Endothelial cell of umbilical vein (primary cell): ENCODE measurements around the gene TARM1.

ENCODE experiments used
- EZH2 ChIP-seq: IDR thresholded peaks from 2 replicates; pipeline ENCODE4 v1.6.1; 2012; ENCODE audit warnings: borderline replicate concordance, low read depth, mild to moderate bottlenecking, moderate library complexity, low read length, inconsistent platforms; ENCODE audit not compliant: severe bottlenecking
- MAX ChIP-seq: IDR thresholded peaks from 2 replicates; pipeline ENCODE4 v1.6.1; 2011; ENCODE audit not compliant: insufficient read depth, insufficient read length
- MYC ChIP-seq: IDR thresholded peaks from one replicate; pipeline ENCODE4 v1.6.1; 2011; ENCODE audit warnings: mild to moderate bottlenecking, low read depth, low read length
- POLR2A ChIP-seq: IDR thresholded peaks from 2 replicates; pipeline ENCODE4 v1.6.1; 2012; ENCODE audit warnings: low read depth, mild to moderate bottlenecking, control low read depth, low read length
- POLR2AphosphoS5 ChIP-seq: IDR thresholded peaks from 2 replicates; pipeline ENCODE4 v1.6.1; 2012; ENCODE audit warnings: low read depth, mild to moderate bottlenecking, control low read depth, low read length, moderate library complexity; ENCODE audit not compliant: insufficient read depth
- TF ChIP-seq, protein P1 (sequence below), 2 donors: IDR thresholded peaks; 1 replicate in 1 of 2; 2 replicates in 1 of 2; pipeline ENCODE4 v1.5.1; 2011; ENCODE audit warnings: low read length in 2 of 2, mild to moderate bottlenecking in 2 of 2, moderate library complexity in 2 of 2, control low read depth in 1 of 2, inconsistent platforms in 1 of 2, low read depth in 1 of 2; ENCODE audit not compliant: insufficient read depth in 1 of 2; ENCODE audit errors: extremely low read depth in 1 of 2

DNA sequence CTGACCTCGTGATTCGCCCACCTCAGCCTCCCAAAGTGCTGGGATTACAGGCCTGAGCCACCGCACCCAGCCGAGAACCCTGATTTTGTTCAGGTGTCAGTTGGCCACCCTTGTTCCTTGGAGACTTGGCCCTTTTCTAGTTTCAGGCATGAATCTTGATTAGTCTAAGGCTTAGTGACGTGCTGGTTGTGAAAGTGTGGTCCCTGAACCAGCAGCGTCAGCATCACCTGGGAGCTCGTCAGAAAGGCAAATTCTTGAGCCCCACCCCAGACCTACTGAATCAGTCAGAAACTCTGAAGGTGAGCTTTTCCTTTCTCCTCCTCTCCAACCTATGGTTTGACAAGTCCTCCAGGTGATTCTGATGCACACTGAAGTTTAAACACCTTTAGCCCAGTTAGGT is 54.5 kb downstream of the TARM1 start:
- TF ChIP-seq, protein P1, sequence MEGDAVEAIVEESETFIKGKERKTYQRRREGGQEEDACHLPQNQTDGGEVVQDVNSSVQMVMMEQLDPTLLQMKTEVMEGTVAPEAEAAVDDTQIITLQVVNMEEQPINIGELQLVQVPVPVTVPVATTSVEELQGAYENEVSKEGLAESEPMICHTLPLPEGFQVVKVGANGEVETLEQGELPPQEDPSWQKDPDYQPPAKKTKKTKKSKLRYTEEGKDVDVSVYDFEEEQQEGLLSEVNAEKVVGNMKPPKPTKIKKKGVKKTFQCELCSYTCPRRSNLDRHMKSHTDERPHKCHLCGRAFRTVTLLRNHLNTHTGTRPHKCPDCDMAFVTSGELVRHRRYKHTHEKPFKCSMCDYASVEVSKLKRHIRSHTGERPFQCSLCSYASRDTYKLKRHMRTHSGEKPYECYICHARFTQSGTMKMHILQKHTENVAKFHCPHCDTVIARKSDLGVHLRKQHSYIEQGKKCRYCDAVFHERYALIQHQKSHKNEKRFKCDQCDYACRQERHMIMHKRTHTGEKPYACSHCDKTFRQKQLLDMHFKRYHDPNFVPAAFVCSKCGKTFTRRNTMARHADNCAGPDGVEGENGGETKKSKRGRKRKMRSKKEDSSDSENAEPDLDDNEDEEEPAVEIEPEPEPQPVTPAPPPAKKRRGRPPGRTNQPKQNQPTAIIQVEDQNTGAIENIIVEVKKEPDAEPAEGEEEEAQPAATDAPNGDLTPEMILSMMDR (IDR thresholded peaks at IDR 0.05; ENCODE audit: extremely low read depth in 1 of 2, insufficient read depth in 1 of 2, low read depth in 1 of 2, low read length in 2 of 2) = no peak
- no peak for TF ChIP-seq POLR2A
- TF ChIP-seq EZH2 = no peak
- TF ChIP-seq MAX = no peak
- no peak for TF ChIP-seq POLR2AphosphoS5
- TF ChIP-seq MYC = no peak
